RWPE2 (cell line): Measurements from ENCODE around the gene RNF181.
"Not testable (repeated sequence)": the region's sequence is repeated elsewhere in the genome, so short reads cannot be mapped to it uniquely, and the experiment has no call there.

Experiments used
- ATAC-seq: fragments of 200-7000 bp; cut with Tn5 transposase; 3 replicates; pipeline ENCODE4 v1.9.1; 2021; ENCODE audit warnings: low read depth
- DNase-seq: peaks from one replicate; pipeline ENCODE4 v3.0.0-alpha.2; 2020; ENCODE audit warnings: low spot score
- H3K27ac ChIP-seq: fragments of 450-650 bp; 2 replicates; pipeline ENCODE4 v1.5.1; 2017; ENCODE audit warnings: mild to moderate bottlenecking; ENCODE audit not compliant: poor library complexity, severe bottlenecking
- H3K27me3 ChIP-seq: fragments of 250-450 bp; sonication (Bioruptor Pico); 2 replicates; pipeline ENCODE4 v1.5.1; 2021; ENCODE audit warnings: mild to moderate bottlenecking, moderate library complexity; ENCODE audit not compliant: insufficient read depth, poor library complexity, severe bottlenecking
- H3K36me3 ChIP-seq: fragments of 250-450 bp; sonication (Bioruptor Pico); 2 replicates; pipeline ENCODE4 v1.5.1; 2020; ENCODE audit warnings: low read depth, mild to moderate bottlenecking, moderate library complexity
- H3K4me1 ChIP-seq: fragments of 250-450 bp; sonication (Bioruptor Pico); 2 replicates; pipeline ENCODE4 v1.5.1; 2021; ENCODE audit warnings: mild to moderate bottlenecking, moderate library complexity; ENCODE audit not compliant: insufficient read depth, poor library complexity, severe bottlenecking
- H3K4me3 ChIP-seq: fragments of 250-450 bp; sonication (Bioruptor Pico); 2 replicates; pipeline ENCODE4 v1.5.1; 2021; ENCODE audit warnings: mild to moderate bottlenecking, moderate library complexity; ENCODE audit not compliant: severe bottlenecking
- H3K9me3 ChIP-seq: fragments of 250-450 bp; sonication (Bioruptor Pico); 2 replicates; pipeline ENCODE4 v1.5.1; 2021; ENCODE audit warnings: mild to moderate bottlenecking, moderate library complexity; ENCODE audit not compliant: severe bottlenecking
- TF ChIP-seq, protein P1 (sequence below): fragments of 450-650 bp; IDR thresholded peaks from one replicate; pipeline ENCODE4 v1.5.1; 2017; ENCODE audit warnings: mild to moderate bottlenecking, moderate library complexity; ENCODE audit not compliant: poor library complexity, severe bottlenecking

The RNF181 gene

DNA sequence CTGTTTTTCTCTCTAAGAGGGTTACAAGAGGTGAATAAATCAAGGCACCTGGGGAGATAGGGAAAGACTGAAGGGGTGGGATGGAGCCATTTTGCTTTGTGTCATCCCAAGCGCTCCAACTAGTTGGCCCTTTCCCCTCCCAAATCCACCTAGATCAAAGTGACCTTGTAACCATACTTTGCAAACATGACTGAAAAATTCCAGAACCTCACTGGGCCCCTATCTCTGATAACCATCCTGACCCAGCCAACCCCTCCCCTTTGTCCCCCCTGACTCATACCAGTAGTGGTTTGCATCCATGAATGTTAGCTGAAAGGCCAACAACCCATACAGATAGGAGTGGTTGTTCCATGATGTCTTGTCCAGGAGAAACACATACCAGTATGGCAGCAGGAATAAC is 37.4 kb upstream of the RNF181 start:
- H3K4me3 ChIP-seq: no peak overlapping the region
- DNase-seq (no peak), ATAC-seq (no peak)
- peaks cover 61% of the 10 kb centered on the region for H3K36me3 ChIP-seq
- no peaks in the 10 kb centered on the region for H3K9me3 ChIP-seq
- H3K27ac ChIP-seq: no peak overlapping the region
- H3K27me3 ChIP-seq: no peaks in the 10 kb centered on the region
- TF ChIP-seq, protein P1, sequence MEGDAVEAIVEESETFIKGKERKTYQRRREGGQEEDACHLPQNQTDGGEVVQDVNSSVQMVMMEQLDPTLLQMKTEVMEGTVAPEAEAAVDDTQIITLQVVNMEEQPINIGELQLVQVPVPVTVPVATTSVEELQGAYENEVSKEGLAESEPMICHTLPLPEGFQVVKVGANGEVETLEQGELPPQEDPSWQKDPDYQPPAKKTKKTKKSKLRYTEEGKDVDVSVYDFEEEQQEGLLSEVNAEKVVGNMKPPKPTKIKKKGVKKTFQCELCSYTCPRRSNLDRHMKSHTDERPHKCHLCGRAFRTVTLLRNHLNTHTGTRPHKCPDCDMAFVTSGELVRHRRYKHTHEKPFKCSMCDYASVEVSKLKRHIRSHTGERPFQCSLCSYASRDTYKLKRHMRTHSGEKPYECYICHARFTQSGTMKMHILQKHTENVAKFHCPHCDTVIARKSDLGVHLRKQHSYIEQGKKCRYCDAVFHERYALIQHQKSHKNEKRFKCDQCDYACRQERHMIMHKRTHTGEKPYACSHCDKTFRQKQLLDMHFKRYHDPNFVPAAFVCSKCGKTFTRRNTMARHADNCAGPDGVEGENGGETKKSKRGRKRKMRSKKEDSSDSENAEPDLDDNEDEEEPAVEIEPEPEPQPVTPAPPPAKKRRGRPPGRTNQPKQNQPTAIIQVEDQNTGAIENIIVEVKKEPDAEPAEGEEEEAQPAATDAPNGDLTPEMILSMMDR: no peak
- H3K4me1 ChIP-seq: no peaks in the 10 kb centered on the region

DNA sequence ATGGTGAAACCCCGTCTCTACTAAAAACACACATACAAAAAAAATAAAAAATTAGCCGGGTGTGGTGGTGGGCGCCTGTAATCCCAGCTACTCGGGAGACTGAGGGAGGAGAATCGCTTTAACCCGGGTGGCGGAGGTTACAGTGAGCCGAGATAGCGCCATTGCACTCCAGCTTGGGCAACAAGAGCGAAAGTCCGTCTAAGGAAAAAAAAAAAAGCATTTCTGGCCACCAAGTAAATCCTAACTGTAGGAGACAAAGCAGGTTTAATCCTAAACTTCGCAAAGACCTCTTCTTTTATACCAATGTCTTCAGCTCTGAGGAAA is 35.2 kb upstream of the RNF181 start:
- H3K4me3 ChIP-seq: peak overlapping the region; percentile 50
- H3K9me3 ChIP-seq, H3K27ac ChIP-seq, H3K4me1 ChIP-seq, ATAC-seq, DNase-seq, H3K27me3 ChIP-seq: not testable (repeated sequence)
- H3K36me3 ChIP-seq: peaks cover 41% of the 10 kb centered on the region

DNA sequence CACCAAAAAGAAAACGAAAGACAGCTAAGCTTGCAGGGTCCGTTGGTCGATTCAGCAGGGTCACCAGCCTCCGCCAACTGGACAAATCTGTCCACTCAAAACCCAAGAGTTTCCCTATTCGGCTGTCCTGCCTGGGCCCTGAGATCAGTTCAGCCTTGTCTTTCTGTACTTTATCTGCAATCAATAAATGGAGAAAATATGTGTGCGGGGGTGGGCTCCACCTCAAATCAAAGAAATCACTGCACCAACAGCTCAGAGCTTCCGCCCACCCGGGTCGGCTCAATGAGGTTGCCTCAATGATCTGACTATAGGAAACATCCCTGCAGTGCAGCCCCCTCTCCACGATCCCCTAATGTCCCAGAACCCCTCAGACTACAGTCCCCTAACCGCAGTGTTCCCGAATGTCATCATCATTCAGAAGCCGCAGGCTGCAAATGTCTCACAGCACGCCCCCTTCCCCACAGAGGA is 34.7 kb upstream of the RNF181 start:
- TF ChIP-seq, protein P1: no peak
- H3K27ac ChIP-seq: peak overlapping the region; percentile 34
- DNase-seq: no peak
- peak; percentile 20 for ATAC-seq
- H3K36me3 ChIP-seq: peaks cover 37% of the 10 kb centered on the region
- H3K4me1 ChIP-seq: no peaks in the 10 kb centered on the region
- no peaks in the 10 kb centered on the region for H3K27me3 ChIP-seq
- no peaks in the 10 kb centered on the region for H3K9me3 ChIP-seq
- H3K4me3 ChIP-seq: peak overlapping the region; percentile 50

DNA sequence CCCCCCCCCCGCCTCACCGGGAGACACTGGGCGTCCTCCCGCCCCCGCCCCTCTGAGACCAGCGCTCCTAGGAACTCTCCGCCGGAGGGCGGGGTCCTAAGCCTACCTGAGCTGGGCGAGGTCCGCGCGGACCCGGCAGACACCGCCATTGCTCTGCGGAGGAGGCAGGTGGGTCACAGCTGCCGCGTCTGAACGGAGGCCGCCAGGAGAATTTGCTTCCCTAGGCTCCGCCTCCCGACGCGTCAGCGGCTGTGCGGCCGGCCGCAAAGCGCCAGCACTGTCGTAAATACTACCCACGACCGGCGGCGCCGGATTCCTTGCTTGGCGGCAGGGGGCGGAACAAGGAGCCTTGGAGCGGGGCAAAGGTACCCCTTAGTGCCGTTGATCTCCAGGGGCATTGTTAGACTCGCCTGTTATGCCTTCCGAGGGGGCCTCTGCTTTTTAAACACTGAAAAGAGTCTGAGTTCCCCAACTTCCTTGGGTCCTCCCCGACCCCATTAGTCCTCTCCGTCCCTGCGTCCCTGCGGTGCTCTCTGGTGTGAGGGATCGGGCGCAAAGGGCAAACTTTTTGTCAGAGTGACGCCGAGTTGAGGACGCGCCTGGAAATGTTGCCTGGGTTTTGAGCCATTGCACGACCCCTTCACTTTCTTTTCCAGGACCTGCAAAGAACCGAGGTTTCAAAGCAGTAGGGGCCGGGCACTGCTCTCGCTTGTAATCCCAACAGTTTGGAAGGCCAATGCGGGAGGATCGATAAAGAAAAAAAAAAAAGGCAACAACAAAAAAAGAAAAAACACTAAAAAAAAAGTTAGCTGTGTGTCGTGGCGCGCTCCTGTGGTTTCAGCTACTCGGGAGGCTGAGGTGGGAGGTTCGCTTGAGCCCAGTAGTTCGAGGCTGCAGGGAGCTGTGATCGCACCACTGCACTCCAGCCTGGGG is 34.0 kb upstream of the RNF181 start, which contains the start of gene GGCX:
Gene GGCX (minus strand): TSS at position 214 of the 933 bp plus-strand sequence. CDS start 65 bp downstream, at position 149.
- H3K27ac ChIP-seq: peak within 1 kb of the TSS; percentile 34
- peak within 1 kb of the TSS; percentile 50 for H3K4me3 ChIP-seq
- H3K36me3 ChIP-seq: peaks cover 30% of the 10 kb centered on the region
- DNase-seq (peak; percentile 93), ATAC-seq (peak; percentile 94)
- H3K27me3 ChIP-seq: no peaks in the 10 kb centered on the region
- H3K4me1 ChIP-seq: no peaks in the 10 kb centered on the region
- TF ChIP-seq, protein P1: no peak
- no peaks in the 10 kb centered on the region for H3K9me3 ChIP-seq

DNA sequence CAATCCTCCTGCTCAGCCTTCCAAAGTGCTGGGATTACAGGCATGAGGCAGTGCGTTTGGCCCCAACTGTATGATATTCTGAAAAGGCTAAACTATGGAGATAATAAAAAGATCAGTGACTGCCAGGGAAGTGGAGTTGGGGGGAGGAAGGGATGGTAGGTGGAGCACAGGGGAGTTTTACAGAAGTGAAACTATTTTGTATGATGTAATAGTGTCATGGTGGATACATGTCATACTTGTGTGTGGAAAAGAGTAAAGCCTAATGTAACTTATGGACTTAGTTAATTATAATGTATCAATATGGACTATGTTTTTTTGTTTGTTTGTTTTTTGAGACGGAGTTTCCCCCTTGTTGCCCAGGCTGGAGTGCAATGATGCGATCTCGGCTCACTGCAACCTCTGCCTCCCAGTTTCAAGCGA is 31.4 kb upstream of the RNF181 start:
- H3K27ac ChIP-seq: no peak overlapping the region
- no peaks in the 10 kb centered on the region for H3K4me1 ChIP-seq
- no peaks in the 10 kb centered on the region for H3K27me3 ChIP-seq
- H3K9me3 ChIP-seq: no peaks in the 10 kb centered on the region
- no peak overlapping the region for H3K4me3 ChIP-seq
- ATAC-seq: no peak
- TF ChIP-seq, protein P1: no peak
- DNase-seq: no peak
- peaks cover 3% of the 10 kb centered on the region; the same call in 1 of the 2 replicates for H3K36me3 ChIP-seq
